ENCODE measurements around the gene NTSR1. TPM values are rescaled to one million over a fixed set of nuclear protein-coding genes. Genes with fewer than 3 reads are reported as not detected.

The NTSR1 gene
- total and polyA plus RNA-seq, 7 donors = 0.60 to 54.0 (median 8.8) TPM; not detected in 1

DNA sequence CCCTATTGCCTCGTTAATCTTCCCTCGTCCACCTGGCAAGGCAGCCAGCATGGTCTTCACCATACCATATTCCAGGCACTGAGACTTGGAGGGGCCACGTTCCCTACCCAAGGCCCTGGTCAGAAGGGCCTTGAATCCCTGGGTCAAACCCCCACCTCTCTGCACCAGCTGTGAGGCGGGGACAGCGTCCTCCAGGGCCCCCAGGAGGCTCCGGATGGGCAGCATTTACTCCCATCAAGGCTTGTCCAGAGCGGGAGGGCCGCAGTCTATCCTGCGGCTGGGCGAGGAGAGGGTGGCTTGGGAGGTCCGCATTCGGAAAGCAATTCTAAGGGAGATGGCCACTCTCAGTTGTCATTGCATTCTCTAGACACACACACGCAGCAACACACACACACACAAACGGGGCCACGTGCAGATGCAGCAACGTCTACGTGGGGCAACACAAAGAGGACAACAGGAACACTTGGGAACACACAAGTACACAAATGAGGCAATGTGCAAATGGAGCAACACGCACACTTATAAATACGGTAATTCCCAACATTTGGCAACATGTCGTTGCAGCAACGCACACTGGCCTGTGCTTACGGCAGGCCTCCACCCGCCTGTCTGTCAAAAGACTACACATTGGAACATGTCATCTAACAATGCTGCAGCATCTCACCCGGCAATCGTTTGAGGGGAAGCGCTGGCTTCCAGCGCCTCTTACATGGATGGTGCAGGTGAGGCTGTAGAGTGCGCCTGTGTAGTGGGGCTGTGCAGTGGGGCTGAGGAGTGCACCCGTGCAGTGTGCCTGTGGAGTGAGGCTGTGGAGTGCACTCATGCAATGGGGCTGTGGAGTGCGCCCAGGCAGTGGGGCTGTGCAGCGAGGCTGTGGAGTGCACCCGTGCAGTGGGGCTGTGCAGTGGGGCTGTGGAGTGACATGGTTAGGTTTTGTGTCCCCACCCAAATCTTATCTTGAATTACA is 12.9 kb upstream of the NTSR1 start:
- TF ChIP-seq, protein P1, sequence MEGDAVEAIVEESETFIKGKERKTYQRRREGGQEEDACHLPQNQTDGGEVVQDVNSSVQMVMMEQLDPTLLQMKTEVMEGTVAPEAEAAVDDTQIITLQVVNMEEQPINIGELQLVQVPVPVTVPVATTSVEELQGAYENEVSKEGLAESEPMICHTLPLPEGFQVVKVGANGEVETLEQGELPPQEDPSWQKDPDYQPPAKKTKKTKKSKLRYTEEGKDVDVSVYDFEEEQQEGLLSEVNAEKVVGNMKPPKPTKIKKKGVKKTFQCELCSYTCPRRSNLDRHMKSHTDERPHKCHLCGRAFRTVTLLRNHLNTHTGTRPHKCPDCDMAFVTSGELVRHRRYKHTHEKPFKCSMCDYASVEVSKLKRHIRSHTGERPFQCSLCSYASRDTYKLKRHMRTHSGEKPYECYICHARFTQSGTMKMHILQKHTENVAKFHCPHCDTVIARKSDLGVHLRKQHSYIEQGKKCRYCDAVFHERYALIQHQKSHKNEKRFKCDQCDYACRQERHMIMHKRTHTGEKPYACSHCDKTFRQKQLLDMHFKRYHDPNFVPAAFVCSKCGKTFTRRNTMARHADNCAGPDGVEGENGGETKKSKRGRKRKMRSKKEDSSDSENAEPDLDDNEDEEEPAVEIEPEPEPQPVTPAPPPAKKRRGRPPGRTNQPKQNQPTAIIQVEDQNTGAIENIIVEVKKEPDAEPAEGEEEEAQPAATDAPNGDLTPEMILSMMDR (IDR thresholded peaks at IDR 0.05) = no peak
- TF ChIP-seq POLR2AphosphoS5 (IDR thresholded peaks at IDR 0.05) (no peak), EP300 (IDR thresholded peaks at IDR 0.05) (no peak), POLR2A (IDR thresholded peaks at IDR 0.05) (no peak)

DNA sequence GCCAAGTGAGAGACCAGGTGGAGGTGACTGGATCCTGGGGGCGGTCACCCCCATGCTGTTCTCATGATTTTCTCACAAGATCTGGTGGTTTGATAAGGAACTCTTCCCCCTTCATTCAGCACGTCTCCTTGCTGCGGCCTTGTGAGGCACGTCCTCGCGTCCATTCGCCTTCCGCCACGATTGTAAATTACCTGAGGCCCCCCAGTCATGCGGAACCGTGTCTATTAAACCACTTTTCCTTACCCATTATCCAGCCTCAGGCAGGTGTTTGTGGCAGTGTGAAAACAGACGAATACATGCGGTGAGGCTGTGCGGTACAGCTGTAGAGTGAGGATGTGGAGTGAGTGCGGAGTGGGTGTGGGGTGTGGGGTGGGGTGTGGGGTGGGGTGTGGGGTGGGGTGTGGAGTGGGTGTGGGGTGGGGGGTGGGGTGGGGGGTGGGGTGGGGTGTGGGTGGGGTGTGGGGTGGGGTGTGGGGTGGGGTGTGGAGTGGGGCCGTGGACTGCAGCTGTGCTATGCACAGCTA is 12.1 kb upstream of the NTSR1 start:
- no peak for TF ChIP-seq POLR2AphosphoS5 (IDR thresholded peaks at IDR 0.05)
- no peak for TF ChIP-seq EP300 (IDR thresholded peaks at IDR 0.05)
- TF ChIP-seq POLR2A (IDR thresholded peaks at IDR 0.05) = no peak
- TF ChIP-seq, protein P1 (IDR thresholded peaks at IDR 0.05) = no peak
- Histone ChIP-seq H3K4me1 (no peaks in the 10 kb centered on the region), H3K4me3 (no peak overlapping the region), H3K36me3 (no peaks in the 10 kb centered on the region), H3K27ac (no peak overlapping the region), H3K27me3 (no peaks in the 10 kb centered on the region), H3K9me3 (no peaks in the 10 kb centered on the region)
- no peak for DNase-seq
- WGBS, 2 donors = 77 to 79% methylated on average over 16 of the region's 16 CpGs
- intact Hi-C loops (cut with DNase I) = no loop called here

More for the DNA sequence above, 12.9 kb upstream of the NTSR1 start:
- no peak for DNase-seq
- no peak overlapping the region for H3K4me3 ChIP-seq
- intact Hi-C loops (cut with DNase I) = no loop called here
- H3K27ac ChIP-seq = no peak overlapping the region
- H3K27me3 ChIP-seq = no peaks in the 10 kb centered on the region
- WGBS, 2 donors = 88 to 89% methylated on average over 32 of the region's 32 CpGs
- no peaks in the 10 kb centered on the region for H3K4me1 ChIP-seq
- no peaks in the 10 kb centered on the region for H3K36me3 ChIP-seq
- no peaks in the 10 kb centered on the region for H3K9me3 ChIP-seq

DNA sequence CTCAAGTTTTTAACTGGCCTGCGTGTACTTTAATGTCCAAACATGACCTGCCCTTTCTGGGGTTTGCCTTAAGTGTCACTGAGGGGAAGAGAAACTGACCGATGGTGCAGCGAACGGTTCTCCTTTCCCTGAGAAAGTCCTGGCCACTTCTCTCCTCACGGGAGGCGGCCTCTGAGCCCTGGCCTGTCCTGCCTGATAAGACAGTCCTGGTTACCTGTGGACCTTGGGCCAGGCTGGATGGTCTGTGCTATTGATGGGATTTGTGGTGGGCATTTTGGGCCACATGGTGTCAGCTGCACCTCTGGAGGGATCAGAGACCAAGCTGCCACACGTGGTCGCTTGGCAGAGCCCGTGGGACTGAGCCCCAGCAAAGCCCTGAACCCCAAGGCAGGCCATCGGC is 11.6 kb upstream of the NTSR1 start:
- TF ChIP-seq POLR2AphosphoS5 (IDR thresholded peaks at IDR 0.05) = no peak
- TF ChIP-seq, protein P1 (IDR thresholded peaks at IDR 0.05) = no peak
- TF ChIP-seq EP300 (IDR thresholded peaks at IDR 0.05) = no peak
- TF ChIP-seq POLR2A (IDR thresholded peaks at IDR 0.05) = no peak
- 82 to 83% methylated on average over 10 of the region's 10 CpGs for WGBS, 2 donors
- H3K9me3 ChIP-seq = no peaks in the 10 kb centered on the region

DNA sequence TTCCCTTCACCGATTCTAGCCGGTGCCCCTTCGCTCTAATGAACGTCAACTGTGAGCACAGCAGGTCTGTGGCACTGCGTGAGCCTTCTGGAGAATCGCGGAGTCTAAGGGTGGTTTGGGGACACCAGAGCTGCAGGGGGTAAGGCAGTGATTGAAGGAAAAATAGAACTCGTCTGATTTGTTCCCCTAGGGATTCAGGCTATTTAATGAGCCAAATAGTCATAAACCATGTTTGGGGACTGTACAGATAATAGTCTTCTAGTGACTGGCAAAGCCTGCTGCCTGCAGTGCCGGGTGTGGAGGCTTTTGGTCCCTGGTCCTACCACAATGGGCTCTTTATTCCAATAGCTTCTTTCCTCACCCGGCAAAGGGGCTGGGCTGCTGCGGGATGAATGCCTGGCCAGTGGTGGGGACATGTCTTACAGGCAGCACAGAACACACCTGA is 11.1 kb upstream of the NTSR1 start:
- Histone ChIP-seq H3K36me3 (no peaks in the 10 kb centered on the region), H3K4me3 (no peak overlapping the region), H3K4me1 (peaks cover 0 to under 1% (median 0%) of the 10 kb centered on the region in 4 donors), H3K9me3 (no peaks in the 10 kb centered on the region), H3K27me3 (no peaks in the 10 kb centered on the region), H3K27ac (peak overlapping the region in 1 of 4 donors; percentile 24)
- intact Hi-C loops (cut with DNase I) = no loop called here
- no peak for DNase-seq
- TF ChIP-seq POLR2A (IDR thresholded peaks at IDR 0.05) = no peak
- TF ChIP-seq POLR2AphosphoS5 (IDR thresholded peaks at IDR 0.05) = no peak
- 36 to 74% methylated on average over 11 of the region's 11 CpGs for WGBS, 2 donors

More for the DNA sequence above, 11.6 kb upstream of the NTSR1 start:
- H3K27me3 ChIP-seq = no peaks in the 10 kb centered on the region
- peak overlapping the region in 1 of 4 donors; percentile 24 for H3K27ac ChIP-seq
- H3K4me1 ChIP-seq = no peaks in the 10 kb centered on the region
- intact Hi-C loops (cut with DNase I) = no loop called here
- H3K4me3 ChIP-seq = no peak overlapping the region
- DNase-seq = no peak
- no peaks in the 10 kb centered on the region for H3K36me3 ChIP-seq

DNA sequence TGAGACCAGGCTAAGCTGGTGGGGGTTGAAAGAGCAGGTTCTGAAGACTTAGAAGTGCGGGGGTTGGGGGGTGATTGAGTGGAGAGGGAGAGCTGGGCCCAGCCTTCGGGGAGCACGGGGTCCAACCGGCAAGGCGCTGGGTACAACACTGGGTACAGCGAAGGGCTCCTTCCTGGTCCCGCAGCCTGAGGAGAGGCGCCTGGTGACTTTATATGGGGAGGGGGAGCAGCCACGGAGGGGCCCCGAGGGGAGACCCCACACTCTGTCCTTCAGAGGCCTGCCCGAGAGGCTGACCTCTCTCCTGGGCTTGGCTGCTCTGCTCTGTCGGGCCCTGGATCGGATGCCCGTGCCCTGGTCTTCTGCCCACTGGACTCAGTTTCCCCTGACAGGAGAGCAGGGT is 10.4 kb upstream of the NTSR1 start:
- Histone ChIP-seq H3K9me3 (no peaks in the 10 kb centered on the region), H3K36me3 (no peaks in the 10 kb centered on the region), H3K27me3 (no peaks in the 10 kb centered on the region), H3K4me1 (peaks cover 0 to 8% (median 5%) of the 10 kb centered on the region in 4 donors), H3K4me3 (no peak overlapping the region), H3K27ac (no peak overlapping the region)
- no peak for DNase-seq
- WGBS, 2 donors = 91 to 92% methylated on average over 14 of the region's 14 CpGs
- intact Hi-C loops (cut with DNase I) = no loop called here
- TF ChIP-seq, protein P1 (IDR thresholded peaks at IDR 0.05) = no peak
- no peak for TF ChIP-seq POLR2AphosphoS5 (IDR thresholded peaks at IDR 0.05)
- TF ChIP-seq EP300 (IDR thresholded peaks at IDR 0.05) = no peak
- no peak for TF ChIP-seq POLR2A (IDR thresholded peaks at IDR 0.05)

All from sigmoid colon (tissue), 7 donors.